Liver (tissue), 9 donors: ENCODE results near the gene NPIPB9. TPM values are rescaled to one million over a fixed set of nuclear protein-coding genes. Genes with fewer than 3 reads are reported as not detected.
"Not testable (repeated sequence)": the region's sequence is repeated elsewhere in the genome, so short reads cannot be mapped to it uniquely, and the experiment has no call there.

Source experiments
- DNase-seq: peaks from one replicate; pipeline ENCODE4 v3.0.0-alpha.2; 2017; ENCODE audit warnings: low spot score
- H3K27ac ChIP-seq, 2 donors: one replicate each; pipeline ENCODE4 v1.7.0; 2013; ENCODE audit warnings: inconsistent platforms in 2 of 2, low read length in 2 of 2, control low read depth in 1 of 2, low read depth in 1 of 2, mild to moderate bottlenecking in 1 of 2
- H3K27me3 ChIP-seq, 4 donors: one replicate each; pipeline versions ENCODE4 v1.6.1 to v1.7.0; 2013; ENCODE audit warnings: low read length in 3 of 4, inconsistent platforms in 1 of 4, mild to moderate bottlenecking in 1 of 4, moderate library complexity in 1 of 4; ENCODE audit not compliant: control insufficient read depth in 4 of 4, insufficient read depth in 4 of 4
- H3K36me3 ChIP-seq, 4 donors: one replicate each; pipeline versions ENCODE4 v1.6.1 to v1.7.0; 2013; ENCODE audit warnings: low read length in 3 of 4, mild to moderate bottlenecking in 3 of 4, low read depth in 1 of 4, moderate library complexity in 1 of 4; ENCODE audit not compliant: control insufficient read depth in 4 of 4, insufficient read depth in 3 of 4
- H3K4me1 ChIP-seq, 4 donors: one replicate each; pipeline versions ENCODE4 v1.6.1 to v1.7.0; 2013; ENCODE audit warnings: low read length in 3 of 4, mild to moderate bottlenecking in 3 of 4, moderate library complexity in 1 of 4; ENCODE audit not compliant: control insufficient read depth in 4 of 4, insufficient read depth in 4 of 4
- H3K4me3 ChIP-seq, 3 donors: one replicate each; pipeline versions ENCODE4 v1.6.1 to v1.7.0; 2013; ENCODE audit warnings: low read length in 3 of 3, control low read depth in 1 of 3, low read depth in 1 of 3, mild to moderate bottlenecking in 1 of 3
- H3K9ac ChIP-seq, 2 donors: one replicate each; pipeline ENCODE4 v1.7.0; 2013; ENCODE audit warnings: low read length in 2 of 2, mild to moderate bottlenecking in 2 of 2, moderate library complexity in 2 of 2, control low read depth in 1 of 2, low read depth in 1 of 2
- H3K9me3 ChIP-seq, 4 donors: one replicate each; pipeline versions ENCODE4 v1.6.1 to v1.7.0; 2013; ENCODE audit warnings: low read length in 3 of 4; ENCODE audit not compliant: control insufficient read depth in 4 of 4
- WGBS: extraction: QIAGEN DNeasy Blood & Tissue Kit; methylation state at CpG from one replicate; pipeline ENCODE4 v1.1.7; 2013; 5-methylcytosine and 5-hydroxymethylcytosine counted together
- polyA plus RNA-seq, 2 donors: library from polyadenylated mRNA; stranded (reverse) in 1 of 2; unstranded in 1 of 2; fragments of 200-250 nt in 1 of 2; fragments of >200 nt in 1 of 2; fragmentation: Nextera tagmentation in 1 of 2; extraction: Ambion mirVana in 1 of 2; gene quantifications; one replicate each; pipeline versions ENCODE4 v1.2.1 to v1.2.3, GENCODE V29; 2013 to 2015
- total RNA-seq, 2 donors: library from RNA; depleted of rRNA; stranded (reverse); fragments of >200 nt; gene quantifications; one replicate each; pipeline ENCODE4 v1.2.3, GENCODE V29; 2014
- donor health status: healthy.
- donor health status: healthy.
- donor health status: healthy.
- donor health status: healthy.
- donor health status: healthy.

Gene NPIPB9
- total and polyA plus RNA-seq, 4 donors: 0.06 to 7.0 (median 0.91) TPM

- H3K4me1 ChIP-seq, DNase-seq, H3K36me3 ChIP-seq, H3K27ac ChIP-seq, H3K9me3 ChIP-seq, H3K27me3 ChIP-seq, H3K4me3 ChIP-seq, H3K9ac ChIP-seq: not testable (repeated sequence)
- WGBS: 76% methylated on average over 3 of the region's 9 CpGs
Measured at GRCh38 chr16:28741295-28741694, 10.3 kb upstream of the NPIPB9 start.

GRCh38 chr16:28746618-28747350, 4.8 kb upstream of the NPIPB9 start:
- not testable (repeated sequence) for DNase-seq, H3K36me3 ChIP-seq, H3K27ac ChIP-seq, H3K9me3 ChIP-seq, H3K4me3 ChIP-seq, H3K9ac ChIP-seq, H3K4me1 ChIP-seq, H3K27me3 ChIP-seq
- 37% methylated on average over 21 of the region's 62 CpGs for WGBS

- not testable (repeated sequence) for DNase-seq, H3K27ac ChIP-seq, H3K4me1 ChIP-seq, H3K4me3 ChIP-seq, H3K27me3 ChIP-seq, H3K36me3 ChIP-seq, H3K9me3 ChIP-seq, H3K9ac ChIP-seq
- WGBS: 16% methylated on average over 20 of the region's 33 CpGs
Measured at GRCh38 chr16:28749997-28750465, 1.6 kb upstream of the NPIPB9 start.

- not testable (repeated sequence) for H3K9me3 ChIP-seq, H3K9ac ChIP-seq, H3K27me3 ChIP-seq, H3K4me3 ChIP-seq, H3K27ac ChIP-seq, DNase-seq, H3K4me1 ChIP-seq, H3K36me3 ChIP-seq
- WGBS: no CpG with 5 or more reads among the region's 48 CpGs
Measured at GRCh38 chr16:28750469-28751067, 1.0 kb upstream of the NPIPB9 start.

- H3K4me1 ChIP-seq, H3K9ac ChIP-seq, H3K4me3 ChIP-seq, DNase-seq, H3K27ac ChIP-seq, H3K9me3 ChIP-seq, H3K27me3 ChIP-seq, H3K36me3 ChIP-seq: not testable (repeated sequence)
- no CpG with 5 or more reads among the region's 6 CpGs for WGBS
Measured at GRCh38 chr16:28781697-28782096, 30.1 kb downstream of the NPIPB9 start.

GRCh38 chr16:28782357-28782756, 30.8 kb downstream of the NPIPB9 start:
- DNase-seq, H3K4me3 ChIP-seq, H3K36me3 ChIP-seq, H3K9ac ChIP-seq, H3K27me3 ChIP-seq, H3K27ac ChIP-seq, H3K4me1 ChIP-seq, H3K9me3 ChIP-seq: not testable (repeated sequence)
- WGBS: no CpG with 5 or more reads among the region's 4 CpGs
